KG1 (cell line): ENCODE data around the gene ZBED4.

Source experiments
- DNase-seq: peaks from one replicate; lab custom pipeline; 2025; lab: John Stamatoyannopoulos, UW

Gene ZBED4

GRCh38 chr22:49936018-49936972 is 82.7 kb downstream of the ZBED4 start:
- DNase-seq: peak; percentile 61

- DNase-seq: no peak
These were observed 83.5 kb downstream of the ZBED4 start for GRCh38 chr22:49936973-49937757.

- no peak for DNase-seq
These were observed 84.3 kb downstream of the ZBED4 start for GRCh38 chr22:49937758-49938564.

- DNase-seq: no peak
These were observed 85.0 kb downstream of the ZBED4 start for GRCh38 chr22:49938565-49939136.
